HepG2 (cell line): Measurements from ENCODE around the gene CKM. TPM values are rescaled to one million over a fixed set of nuclear protein-coding genes. Genes with fewer than 3 reads are reported as not detected.

ENCODE experiments used
- ATAC-seq: fragments of 200-7000 bp; cut with Tn5 transposase; 3 replicates; pipeline ENCODE4 v1.9.1; 2020; ENCODE audit warnings: mild to moderate bottlenecking, moderate library complexity
- BruUV-seq: library from RNA; stranded (reverse); fragments of 400-500 nt; replicated peaks from 2 replicates; lab custom pipeline; 2021; lab: Mats Ljungman, UMichigan
- CTCF ChIA-PET: fragments of 300-600 bp; formaldehyde crosslinking; extraction: SDS; loops from one replicate; lab custom pipeline; 2021; ENCODE audit warnings: low total read pairs, inconsistent platforms, low intra/inter-chr PET ratio; lab: Yijun Ruan, JAX
- POLR2A ChIA-PET: fragments of 350-600 bp; sonication (Branson Sonifier 250); formaldehyde crosslinking; loops from one replicate; lab custom pipeline; 2020; ENCODE audit warnings: antibody characterized with exemption, inconsistent platforms; lab: Yijun Ruan, JAX
- DNase-seq: peaks from one replicate; pipeline ENCODE4 v3.0.0-alpha.2; 2015; ENCODE audit warnings: low spot score
- FAIRE-seq: peaks from 3 replicates; lab custom pipeline; 2011; peaks lifted over from hg19 to GRCh38; lab: Jason Lieb, UNC
- H2AFZ ChIP-seq: one replicate; pipeline ENCODE4 v1.6.1; 2011; ENCODE audit warnings: low read length, inconsistent platforms
- H3K27ac ChIP-seq: fragments of 300-600 bp; 3 replicates; pipeline ENCODE4 v1.8.0; 2011; ENCODE audit warnings: mixed run types, mild to moderate bottlenecking, mixed read lengths, low read length, inconsistent platforms; ENCODE audit not compliant: insufficient read depth; ENCODE audit errors: extremely low read length
- H3K27me3 ChIP-seq, 2 experiments: fragments of 200-600 bp in 1 of 2; 2 replicates in 1 of 2; 3 replicates in 1 of 2; pipeline versions ENCODE4 v1.6.0 to v1.8.0; 2011; ENCODE audit warnings: low read length in 2 of 2, mild to moderate bottlenecking in 2 of 2, moderate library complexity in 2 of 2, inconsistent platforms in 1 of 2; ENCODE audit not compliant: insufficient read depth in 2 of 2, control insufficient read depth in 1 of 2
- H3K36me3 ChIP-seq, 2 experiments: fragments of 200-600 bp in 1 of 2; replicated peaks in 1 of 2; 2 replicates in 1 of 2; 3 replicates in 1 of 2; pipeline versions ENCODE4 v1.5.1 to v1.8.0; 2011; ENCODE audit warnings: low read length in 2 of 2, inconsistent platforms in 1 of 2; ENCODE audit not compliant: insufficient read depth in 2 of 2, control insufficient read depth in 1 of 2
- H3K4me1 ChIP-seq: 2 replicates; pipeline ENCODE4 v1.5.1; 2012; ENCODE audit warnings: low read length, inconsistent platforms; ENCODE audit not compliant: insufficient read depth
- H3K4me2 ChIP-seq: 2 replicates; pipeline ENCODE4 v1.6.0; 2011; ENCODE audit warnings: low read depth, low read length, inconsistent platforms
- H3K4me3 ChIP-seq, 3 experiments: fragments of 200-600 bp in 1 of 3; sonication (generic), shearing (Covaris generic) in 1 of 3; replicated peaks in 1 of 3; 2 replicates each; pipeline ENCODE4 v1.5.1; 2011 to 2016; ENCODE audit warnings: low read length in 3 of 3, inconsistent platforms in 2 of 3, low read depth in 2 of 3, mild to moderate bottlenecking in 2 of 3, control low read depth in 1 of 3, mixed read lengths in 1 of 3; ENCODE audit not compliant: insufficient read depth in 1 of 3
- H3K79me2 ChIP-seq: one replicate; pipeline ENCODE4 v1.6.1; 2011; ENCODE audit warnings: low read length, inconsistent platforms; ENCODE audit not compliant: insufficient read depth
- H3K9ac ChIP-seq: 2 replicates; pipeline ENCODE4 v1.6.0; 2011; ENCODE audit warnings: mild to moderate bottlenecking, low read depth, low read length, inconsistent platforms; ENCODE audit not compliant: insufficient read depth
- H3K9me3 ChIP-seq: 2 replicates; pipeline ENCODE4 v1.5.1; 2012; ENCODE audit warnings: mild to moderate bottlenecking, low read length
- H4K20me1 ChIP-seq: 2 replicates; pipeline ENCODE4 v1.6.0; 2011; ENCODE audit warnings: inconsistent platforms, mild to moderate bottlenecking, low read length, moderate library complexity; ENCODE audit not compliant: insufficient read depth
- ASH2L ChIP-seq: fragments of 300-600, 200-600 bp; sonication (generic); IDR thresholded peaks from 2 replicates; pipeline ENCODE4 v1.7.0; 2017; ENCODE audit warnings: low read depth, mild to moderate bottlenecking, moderate library complexity, mixed read lengths, low read length; ENCODE audit not compliant: insufficient read length
- KDM2A ChIP-seq: sonication (generic); formaldehyde crosslinking; IDR thresholded peaks from 2 replicates; pipeline ENCODE4 v1.4.0; 2020; ENCODE audit warnings: low read depth, missing genetic modification reagents, borderline replicate concordance
- SOX5 ChIP-seq: IDR thresholded peaks from 2 replicates; pipeline ENCODE4 v1.6.1; 2016; ENCODE audit warnings: borderline replicate concordance
- ZBTB42 ChIP-seq: sonication (generic); formaldehyde crosslinking; IDR thresholded peaks from 2 replicates; pipeline ENCODE4 v1.5.0; 2020; ENCODE audit warnings: mild to moderate bottlenecking, missing genetic modification reagents
- ZFP36L2 ChIP-seq: sonication (generic); formaldehyde crosslinking; IDR thresholded peaks from 2 replicates; pipeline ENCODE4 v1.4.0; 2020; ENCODE audit warnings: missing genetic modification reagents
- ZNF383 ChIP-seq: sonication (generic); formaldehyde crosslinking; IDR thresholded peaks from 2 replicates; pipeline ENCODE4 v1.4.0; 2020; ENCODE audit warnings: missing genetic modification reagents, mild to moderate bottlenecking, borderline replicate concordance
- ZNF530 ChIP-seq: sonication (generic); formaldehyde crosslinking; IDR thresholded peaks from 2 replicates; pipeline ENCODE4 v1.5.0; 2020; ENCODE audit warnings: low read depth, mild to moderate bottlenecking, missing genetic modification reagents
- ZNF564 ChIP-seq: sonication (generic); formaldehyde crosslinking; IDR thresholded peaks from 2 replicates; pipeline ENCODE4 v1.8.1; 2023; ENCODE audit warnings: mild to moderate bottlenecking, missing genetic modification reagents
- WGBS: methylation state at CpG from one replicate; pipeline ENCODE4 v1.1.6; 2017; ENCODE audit warnings: low lambda C conversion rate; 5-methylcytosine and 5-hydroxymethylcytosine counted together
- in situ Hi-C: cut with HindIII; loops from 2 replicates; pipeline ENCODE4 v1.10.0; 2017; ENCODE audit warnings: low pct_unique_long_range_greater_than_20kb; ENCODE audit not compliant: extremely low pct_ligation_motif_present
- intact Hi-C: fragments of 100-400 bp; cut with micrococcal nuclease; formaldehyde crosslinking; loops from one replicate; pipeline ENCODE4 v1.10.0; 2022; ENCODE audit not compliant: unreplicated experiment
- polyA plus RNA-seq, 8 experiments: library from polyadenylated mRNA; depleted of rRNA in 3 of 8; stranded (reverse) in 7 of 8; unstranded in 1 of 8; fragments of >200 nt; fragmentation: Illumina TruSeq in 4 of 8; extraction: Trizol in 4 of 8; gene quantifications; 2 replicates each; pipeline versions ENCODE4 v1.2.1 to v1.2.3, GENCODE V29; 2011 to 2016; ENCODE audit warnings: low read depth in 4 of 8, missing spikeins in 1 of 8, mixed read lengths in 1 of 8; ENCODE audit not compliant: insufficient read depth in 1 of 8
- total RNA-seq, 5 experiments: library from RNA; depleted of rRNA; stranded (reverse); fragments of >200 nt; fragmentation: Illumina TruSeq; extraction: Trizol; gene quantifications; 2 replicates each; pipeline ENCODE4 v1.2.3, GENCODE V29; 2016; ENCODE audit warnings: low read depth in 1 of 5
- TF ChIP-seq, protein P1 (sequence below): sonication (generic); formaldehyde crosslinking; IDR thresholded peaks from 2 replicates; pipeline ENCODE4 v1.8.1; 2023; ENCODE audit warnings: mild to moderate bottlenecking, missing genetic modification reagents, borderline replicate concordance

CKM gene
- total and polyA plus RNA-seq, 2 of the 13 experiments (the other 11 are each of a cell fraction or from before 2014, with no cell fraction given) = 0.54 to 0.80 TPM

DNA sequence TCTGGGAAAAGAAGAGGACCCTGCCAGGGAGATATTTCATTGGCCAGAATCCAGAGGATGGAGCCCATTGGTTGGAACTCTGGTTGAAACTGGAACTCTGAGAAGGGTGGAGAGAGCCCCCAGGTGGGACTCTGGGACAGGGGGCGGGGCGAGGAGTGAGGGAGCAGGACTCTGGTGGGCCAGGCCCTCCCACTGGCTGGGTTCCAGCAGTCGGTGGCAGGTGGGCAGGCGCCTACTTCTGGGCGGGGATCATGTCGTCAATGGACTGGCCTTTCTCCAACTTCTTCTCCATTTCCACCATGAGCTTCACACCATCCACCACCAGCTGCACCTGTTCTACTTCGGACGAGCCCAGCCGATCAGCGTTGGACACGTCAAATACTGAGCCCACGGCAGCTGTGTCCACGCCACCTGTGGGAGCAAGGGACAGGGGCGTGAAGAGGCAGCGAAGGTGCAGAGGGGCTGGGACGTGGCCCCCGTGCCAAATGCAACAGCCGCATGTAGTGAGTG is 16.1 kb downstream of the CKM start:
- H3K4me1 ChIP-seq = peaks cover 27% of the 10 kb centered on the region
- no peak for DNase-seq
- WGBS = 71% methylated on average over 15 of the region's 18 CpGs
- intact Hi-C loops = no loop called here
- no peaks in the 10 kb centered on the region for H3K79me2 ChIP-seq
- no peak overlapping the region for H3K4me2 ChIP-seq
- no peak overlapping the region for H3K4me3 ChIP-seq
- H3K27ac ChIP-seq = no peak overlapping the region
- H4K20me1 ChIP-seq = no peaks in the 10 kb centered on the region
- POLR2A ChIA-PET = no interaction called here
- in situ Hi-C loops = no loop called here
- H2AFZ ChIP-seq = no peak overlapping the region
- TF ChIP-seq KDM2A (CRISPR knock-in tag) (0 out of 2 replicates have a peak, but pooled peaks have one; percentile 22), ZNF383 (CRISPR knock-in tag) (no peak)
- no peak overlapping the region for H3K9ac ChIP-seq
- no peak for FAIRE-seq
- CTCF ChIA-PET = no interaction called here
- no TSS peak for BruUV-seq
- 0 out of 5 replicates have a peak, but pooled peaks cover 0 to 2% of the 10 kb centered on the region in 2 experiments for H3K27me3 ChIP-seq
- no peaks in the 10 kb centered on the region for H3K9me3 ChIP-seq
- ATAC-seq = no peak
- no peaks in the 10 kb centered on the region for H3K36me3 ChIP-seq

DNA sequence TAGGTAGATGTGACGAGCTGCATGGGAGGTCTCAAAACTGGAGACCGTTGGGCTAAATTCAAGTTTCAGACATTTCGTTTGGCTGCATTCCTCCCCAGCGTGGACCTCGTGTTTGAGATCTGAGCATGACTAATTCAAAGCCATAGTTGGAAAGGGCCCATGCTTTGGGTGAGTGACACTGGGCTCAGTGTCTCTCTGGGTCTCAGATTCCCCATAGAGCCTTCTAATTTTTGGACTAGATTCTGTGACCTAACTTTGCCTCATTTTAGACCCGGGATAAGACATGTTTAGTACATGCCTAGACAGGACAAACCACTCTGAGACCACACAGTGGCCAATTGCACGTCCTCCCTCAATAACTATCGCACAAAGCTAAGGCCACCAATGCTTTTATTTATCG is 16.6 kb downstream of the CKM start:
- Histone ChIP-seq H4K20me1 (no peaks in the 10 kb centered on the region), H3K79me2 (no peaks in the 10 kb centered on the region), H3K4me2 (no peak overlapping the region), H2AFZ (no peak overlapping the region), H3K27me3 (no peaks in the 10 kb centered on the region), H3K27ac (no peak overlapping the region), H3K36me3 (no peaks in the 10 kb centered on the region), H3K9me3 (no peaks in the 10 kb centered on the region), H3K4me3 (no peak overlapping the region), H3K4me1 (peaks cover 22% of the 10 kb centered on the region), H3K9ac (no peak overlapping the region)
- in situ Hi-C loops = no loop called here
- ATAC-seq (peak; percentile 15; the same call in 1 of the 3 replicates), FAIRE-seq (no peak), DNase-seq (no peak)
- 52% methylated on average over 9 of the region's 9 CpGs for WGBS
- intact Hi-C loops = no loop called here
- ChIA-PET POLR2A (no interaction called here), CTCF (no interaction called here)
- TF ChIP-seq ZBTB42 (no peak), ASH2L (no peak), ZNF530 (CRISPR knock-in tag) (no peak), ZFP36L2 (CRISPR knock-in tag) (no peak), ZNF564 (CRISPR knock-in tag) (no peak), SOX5 (CRISPR knock-in tag) (no peak)
- TF ChIP-seq, protein P1, sequence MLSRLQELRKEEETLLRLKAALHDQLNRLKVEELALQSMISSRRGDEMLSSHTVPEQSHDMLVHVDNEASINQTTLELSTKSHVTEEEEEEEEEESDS (CRISPR knock-in tag) = no peak
- no TSS peak for BruUV-seq
